Measurements from ENCODE around the gene CSPG5. TPM values are rescaled to one million over a fixed set of nuclear protein-coding genes. Genes with fewer than 3 reads are reported as not detected.

CSPG5 gene
- polyA plus RNA-seq, 1 donor (not counting 4 experiments of a cell fraction or from before 2014, with no cell fraction given) = 0.14 TPM

- Histone ChIP-seq H2AFZ (ENCODE audit: control insufficient read depth, low read length) (no peak overlapping the region), H3K36me3 (ENCODE audit: control insufficient read depth in 2 of 2, extremely low read depth in 1 of 2, insufficient read depth in 2 of 2, low read length in 2 of 2) (peaks cover 3 to 4% of the 10 kb centered on the region in 2 experiments), H3K27ac (ENCODE audit: control insufficient read depth, insufficient read depth, low read length) (no peak overlapping the region), H3K9me3 (ENCODE audit: control insufficient read depth, low read depth, low read length) (no peaks in the 10 kb centered on the region), H3K9me1 (ENCODE audit: control insufficient read depth, extremely low read depth, insufficient read depth, low read length) (no peaks in the 10 kb centered on the region), H3K4me1 (ENCODE audit: control insufficient read depth, extremely low read depth, insufficient read depth, low read length) (peaks cover 3% of the 10 kb centered on the region), H3K27me3 (ENCODE audit: control insufficient read depth, extremely low read depth, insufficient read depth, low read length) (peaks cover 25% of the 10 kb centered on the region), H3K9ac (ENCODE audit: control insufficient read depth, extremely low read depth, insufficient read depth, low read length) (no peak overlapping the region), H4K20me1 (ENCODE audit: control insufficient read depth, extremely low read depth, insufficient read depth, low read length) (no peaks in the 10 kb centered on the region), H3K4me2 (ENCODE audit: control insufficient read depth, extremely low read depth, insufficient read depth, low read depth, low read length) (no peak overlapping the region), H3K79me2 (ENCODE audit: control insufficient read depth, insufficient read depth, low read length) (no peaks in the 10 kb centered on the region), H3K4me3 (ENCODE audit: control insufficient read depth in 2 of 3, extremely low read depth in 1 of 3, insufficient read depth in 2 of 3, low read depth in 1 of 3, low read length in 3 of 3) (no peak overlapping the region)
- dilution Hi-C loops (cut with MboI; ENCODE audit: extremely low pct_ligation_motif_present, low sequenced_read_pairs) = no loop called here
- TF ChIP-seq EZH2 (IDR thresholded peaks at IDR 0.05; ENCODE audit: low read length) = no peak
- TF ChIP-seq, protein P1, sequence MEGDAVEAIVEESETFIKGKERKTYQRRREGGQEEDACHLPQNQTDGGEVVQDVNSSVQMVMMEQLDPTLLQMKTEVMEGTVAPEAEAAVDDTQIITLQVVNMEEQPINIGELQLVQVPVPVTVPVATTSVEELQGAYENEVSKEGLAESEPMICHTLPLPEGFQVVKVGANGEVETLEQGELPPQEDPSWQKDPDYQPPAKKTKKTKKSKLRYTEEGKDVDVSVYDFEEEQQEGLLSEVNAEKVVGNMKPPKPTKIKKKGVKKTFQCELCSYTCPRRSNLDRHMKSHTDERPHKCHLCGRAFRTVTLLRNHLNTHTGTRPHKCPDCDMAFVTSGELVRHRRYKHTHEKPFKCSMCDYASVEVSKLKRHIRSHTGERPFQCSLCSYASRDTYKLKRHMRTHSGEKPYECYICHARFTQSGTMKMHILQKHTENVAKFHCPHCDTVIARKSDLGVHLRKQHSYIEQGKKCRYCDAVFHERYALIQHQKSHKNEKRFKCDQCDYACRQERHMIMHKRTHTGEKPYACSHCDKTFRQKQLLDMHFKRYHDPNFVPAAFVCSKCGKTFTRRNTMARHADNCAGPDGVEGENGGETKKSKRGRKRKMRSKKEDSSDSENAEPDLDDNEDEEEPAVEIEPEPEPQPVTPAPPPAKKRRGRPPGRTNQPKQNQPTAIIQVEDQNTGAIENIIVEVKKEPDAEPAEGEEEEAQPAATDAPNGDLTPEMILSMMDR (optimal IDR thresholded peaks at IDR 0.05 in 1 of 3, IDR thresholded peaks at IDR 0.05 in 1 of 3, conservative IDR thresholded peaks at IDR 0.05 in 1 of 3; ENCODE audit: extremely low read depth in 1 of 3, insufficient read depth in 2 of 3, low read length in 3 of 3) = no peak
- FAIRE-seq (no peak), DNase-seq (ENCODE audit: low read depth, low spot score) (no peak)
Observed at GRCh38 chr3:47581422-47581821, 2.8 kb upstream of the CSPG5 start.

- dilution Hi-C loops (cut with MboI; ENCODE audit: extremely low pct_ligation_motif_present, low sequenced_read_pairs) = no loop called here
- DNase-seq (ENCODE audit: low read depth, low spot score) = no peak
- no peak for FAIRE-seq
Observed at GRCh38 chr3:47580481-47580880, 1.8 kb upstream of the CSPG5 start.

More at GRCh38 chr3:47580481-47580880, 1.8 kb upstream of the CSPG5 start:
- peaks cover 25% of the 10 kb centered on the region for H3K27me3 ChIP-seq (ENCODE audit: control insufficient read depth, extremely low read depth, insufficient read depth, low read length)
- no peaks in the 10 kb centered on the region for H3K9me1 ChIP-seq (ENCODE audit: control insufficient read depth, extremely low read depth, insufficient read depth, low read length)
- peaks cover 3% of the 10 kb centered on the region for H3K4me1 ChIP-seq (ENCODE audit: control insufficient read depth, extremely low read depth, insufficient read depth, low read length)
- no peak overlapping the region for H2AFZ ChIP-seq (ENCODE audit: control insufficient read depth, low read length)
- no peaks in the 10 kb centered on the region for H3K9me3 ChIP-seq (ENCODE audit: control insufficient read depth, low read depth, low read length)
- no peak overlapping the region for H3K4me3 ChIP-seq (ENCODE audit: control insufficient read depth in 2 of 3, extremely low read depth in 1 of 3, insufficient read depth in 2 of 3, low read depth in 1 of 3, low read length in 3 of 3)
- no peaks in the 10 kb centered on the region for H3K79me2 ChIP-seq (ENCODE audit: control insufficient read depth, insufficient read depth, low read length)
- no peak overlapping the region for H3K27ac ChIP-seq (ENCODE audit: control insufficient read depth, insufficient read depth, low read length)
- H3K4me2 ChIP-seq (ENCODE audit: control insufficient read depth, extremely low read depth, insufficient read depth, low read depth, low read length) = no peak overlapping the region
- H4K20me1 ChIP-seq (ENCODE audit: control insufficient read depth, extremely low read depth, insufficient read depth, low read length) = no peaks in the 10 kb centered on the region
- no peak overlapping the region for H3K9ac ChIP-seq (ENCODE audit: control insufficient read depth, extremely low read depth, insufficient read depth, low read length)
- peaks cover 1 to 2% of the 10 kb centered on the region in 2 experiments for H3K36me3 ChIP-seq (ENCODE audit: control insufficient read depth in 2 of 2, extremely low read depth in 1 of 2, insufficient read depth in 2 of 2, low read length in 2 of 2)
- no peak for TF ChIP-seq EZH2 (IDR thresholded peaks at IDR 0.05; ENCODE audit: low read length)
- TF ChIP-seq, protein P1 (optimal IDR thresholded peaks at IDR 0.05 in 1 of 3, IDR thresholded peaks at IDR 0.05 in 1 of 3, conservative IDR thresholded peaks at IDR 0.05 in 1 of 3; ENCODE audit: extremely low read depth in 1 of 3, insufficient read depth in 2 of 3, low read length in 3 of 3) = no peak
